Measurements from ENCODE around the gene SPATA13.

SPATA13 gene

DNA sequence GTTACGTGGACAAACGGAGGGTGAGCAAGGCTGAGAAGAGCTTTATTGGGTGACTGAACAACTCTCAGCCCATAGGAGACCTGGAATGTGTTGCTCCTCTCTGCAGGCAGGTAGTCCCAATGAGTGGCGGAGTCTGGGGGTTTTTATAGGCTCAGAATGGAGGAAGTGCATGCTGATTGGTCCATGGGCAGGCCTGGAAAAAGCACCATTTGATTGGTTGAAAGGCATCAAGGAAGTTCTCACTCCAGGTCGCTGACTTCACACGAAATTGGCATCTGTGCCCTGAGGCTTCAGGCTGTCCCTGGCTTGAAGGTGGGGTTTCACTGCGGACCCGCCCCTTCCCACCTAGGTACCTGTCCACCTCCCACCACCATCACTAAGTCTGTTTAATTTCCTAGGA lies 65.4 kb downstream of the SPATA13 start:
- DNase-seq = no peak

- no peak for DNase-seq
Measured at GRCh38 chr13:24226762-24227161, 66.2 kb downstream of the SPATA13 start.

DNA sequence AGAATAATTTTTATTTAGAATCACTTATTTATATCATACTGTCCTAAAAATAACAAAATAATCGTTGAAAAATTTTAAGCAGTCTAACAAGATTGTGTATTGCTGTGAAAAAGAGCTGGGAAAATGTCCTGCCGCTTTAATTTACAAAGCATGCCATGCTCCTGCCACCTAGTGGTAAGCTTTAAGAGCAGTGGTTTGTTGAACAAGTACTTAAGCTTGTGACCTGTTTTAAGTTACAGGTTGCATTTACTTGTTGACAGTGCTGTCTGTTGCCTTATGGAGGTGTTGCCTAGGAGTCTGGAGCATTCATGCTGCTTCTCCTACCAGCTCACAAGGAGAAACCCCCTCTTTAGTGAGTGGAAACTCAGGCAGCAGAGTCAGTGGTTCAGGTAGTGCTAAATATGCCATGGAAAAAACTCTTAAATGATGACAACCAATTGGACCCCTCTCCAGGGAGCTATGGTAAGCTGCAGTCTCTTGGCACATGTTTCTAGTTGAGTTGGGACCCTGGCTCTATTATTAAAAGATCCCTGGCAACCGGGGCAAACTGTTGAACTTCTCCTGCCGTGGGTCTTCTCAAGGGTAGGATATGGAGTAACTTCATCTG lies 68.4 kb downstream of the SPATA13 start:
- no peak for DNase-seq

DNA sequence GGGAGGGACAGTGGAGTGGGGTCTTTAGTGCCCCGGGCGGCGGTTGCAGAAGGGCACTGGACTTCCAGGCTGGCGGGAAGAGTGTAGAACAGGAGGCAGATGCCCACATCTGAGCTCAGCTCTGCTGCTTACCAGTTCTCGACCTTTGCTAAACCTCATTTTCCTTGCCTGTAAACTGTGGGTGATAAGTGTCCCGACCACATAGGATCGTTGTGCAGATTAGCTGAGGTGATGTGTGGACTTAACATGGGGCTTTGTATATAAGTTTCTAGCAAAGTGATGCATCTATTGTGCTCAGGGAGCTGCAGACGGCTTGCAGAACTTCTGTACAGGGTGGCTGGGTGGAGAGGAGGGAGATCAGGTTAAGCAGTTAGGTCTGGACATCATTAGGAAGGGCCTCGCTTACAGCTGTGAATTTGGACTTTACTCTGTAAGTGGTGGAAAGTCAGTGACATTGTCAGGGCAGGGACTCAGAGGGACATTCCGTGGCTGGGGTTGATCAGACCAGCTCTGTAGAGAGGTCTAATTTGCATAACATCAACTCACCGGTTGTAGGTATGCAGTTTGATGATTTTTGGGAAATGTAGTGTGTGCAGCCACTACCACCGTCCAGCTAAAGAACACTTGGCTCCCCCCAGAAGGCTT lies 70.0 kb downstream of the SPATA13 start:
- no peak for DNase-seq

DNA sequence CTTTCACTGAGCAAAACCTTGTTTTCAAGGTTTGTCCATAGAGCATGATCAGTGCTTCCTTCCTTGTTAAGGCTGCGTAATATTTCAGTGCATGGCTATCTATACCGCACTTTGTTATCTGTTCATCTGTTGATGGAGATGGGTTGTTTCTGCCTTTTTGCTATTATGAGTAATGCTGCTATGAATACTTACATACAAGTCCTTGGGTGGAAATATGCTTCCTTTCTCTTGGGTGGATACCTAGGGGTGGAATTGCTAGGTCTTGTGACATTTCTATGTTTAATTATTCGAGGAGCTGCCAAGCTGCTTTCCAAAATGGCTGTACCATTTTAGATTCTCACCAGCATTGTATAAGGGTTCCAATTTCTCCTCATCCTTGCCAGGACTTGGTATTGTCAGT lies 70.9 kb downstream of the SPATA13 start:
- no peak for DNase-seq

DNA sequence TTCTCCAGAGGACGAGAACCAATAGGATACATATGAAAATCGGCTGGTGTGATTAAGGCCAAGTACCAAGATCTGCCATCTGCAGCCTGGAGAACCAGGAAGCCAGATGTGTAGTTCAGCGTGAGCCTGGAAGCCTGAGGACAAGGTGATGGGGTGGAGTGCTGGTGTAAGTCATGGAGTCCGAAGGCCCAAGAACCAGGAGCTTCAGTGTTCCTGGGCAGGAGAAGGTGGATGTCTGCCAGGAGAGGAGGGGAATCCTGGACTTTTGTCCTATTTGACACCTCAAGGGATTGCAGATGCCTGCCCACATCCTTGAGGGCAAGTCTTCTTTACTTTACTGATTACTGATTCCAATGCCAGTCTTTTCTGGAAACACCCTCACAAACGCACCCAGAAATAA lies 71.5 kb downstream of the SPATA13 start:
- DNase-seq = no peak

DNA sequence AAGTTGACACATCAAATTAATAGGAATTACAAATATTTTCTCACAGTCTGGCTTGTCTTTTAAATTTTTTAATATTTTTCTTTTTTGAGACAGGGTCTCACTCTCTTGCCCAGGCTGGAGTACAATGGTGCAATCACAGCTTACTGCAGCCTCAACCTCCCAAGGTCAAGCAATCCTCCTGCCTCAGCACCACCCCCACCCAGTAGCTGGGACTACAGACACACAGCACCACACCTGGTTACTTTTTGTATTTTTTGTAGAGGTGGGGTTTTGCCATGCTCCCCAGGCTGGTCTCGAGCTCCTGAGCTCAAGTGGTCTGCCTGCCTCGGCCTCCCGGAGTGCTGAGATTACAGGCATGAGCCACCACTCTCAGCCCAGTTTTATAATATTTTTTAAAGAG lies 72.0 kb downstream of the SPATA13 start:
- no peak for DNase-seq

- DNase-seq = no peak
Measured at GRCh38 chr13:24233351-24233901, 72.9 kb downstream of the SPATA13 start.

GRCh38 chr13:24234200-24234915 lies 73.8 kb downstream of the SPATA13 start:
- no peak for DNase-seq

GRCh38 chr13:24237356-24237755 lies 76.8 kb downstream of the SPATA13 start:
- no peak for DNase-seq

- no peak for DNase-seq
Measured at GRCh38 chr13:24241336-24241735, 80.8 kb downstream of the SPATA13 start.

DNA sequence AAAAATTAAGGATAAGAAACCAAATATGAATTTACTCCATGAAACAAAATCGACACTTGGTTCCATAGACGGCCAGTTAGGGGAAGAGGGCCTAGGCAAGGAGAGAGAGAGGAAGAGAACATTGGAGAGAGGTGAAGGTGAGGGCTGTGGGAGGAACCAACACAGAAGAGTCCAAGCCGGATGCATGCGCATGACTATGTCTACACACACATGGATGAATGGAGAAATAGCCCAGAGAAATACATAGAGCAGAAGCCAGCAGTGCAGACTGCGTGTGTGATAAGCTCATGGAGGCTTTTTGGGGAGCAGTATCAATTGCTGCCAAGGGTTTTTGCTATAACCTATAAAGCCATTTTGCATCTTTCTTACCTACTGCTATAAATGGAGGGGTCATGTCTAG lies 81.6 kb downstream of the SPATA13 start:
- DNase-seq = no peak

- no peak for DNase-seq
Measured at GRCh38 chr13:24243302-24243701, 82.8 kb downstream of the SPATA13 start.

GRCh38 chr13:24244802-24245201 lies 84.3 kb downstream of the SPATA13 start:
- no peak for DNase-seq

- DNase-seq = no peak
Measured at GRCh38 chr13:24247016-24247415, 86.5 kb downstream of the SPATA13 start.

GRCh38 chr13:24249624-24250023 lies 89.1 kb downstream of the SPATA13 start:
- DNase-seq = no peak

GRCh38 chr13:24250376-24251057 lies 90.0 kb downstream of the SPATA13 start:
- DNase-seq = no peak

DNA sequence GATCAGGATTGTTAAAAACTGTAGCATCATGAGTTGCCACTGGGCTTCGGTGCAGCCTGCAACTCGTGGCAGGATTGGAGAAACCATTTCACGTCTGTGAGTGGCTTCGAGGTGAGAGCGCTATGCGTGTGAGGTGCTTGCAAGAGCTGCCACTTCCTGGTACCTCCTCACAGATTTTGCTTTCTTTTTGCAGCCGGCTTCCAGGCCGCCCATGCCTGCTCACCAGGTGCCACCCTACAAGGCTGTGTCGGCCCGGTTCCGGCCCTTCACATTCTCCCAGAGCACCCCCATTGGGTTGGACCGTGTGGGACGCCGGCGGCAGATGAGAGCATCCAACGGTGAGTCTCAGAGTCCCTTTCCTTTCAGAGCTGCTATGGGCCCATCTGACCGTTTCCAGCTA lies 91.0 kb downstream of the SPATA13 start:
- DNase-seq = no peak

- no peak for DNase-seq
Measured at GRCh38 chr13:24252136-24252535, 91.6 kb downstream of the SPATA13 start.

- no peak for DNase-seq
Measured at GRCh38 chr13:24253520-24254145, 93.1 kb downstream of the SPATA13 start.

DNA sequence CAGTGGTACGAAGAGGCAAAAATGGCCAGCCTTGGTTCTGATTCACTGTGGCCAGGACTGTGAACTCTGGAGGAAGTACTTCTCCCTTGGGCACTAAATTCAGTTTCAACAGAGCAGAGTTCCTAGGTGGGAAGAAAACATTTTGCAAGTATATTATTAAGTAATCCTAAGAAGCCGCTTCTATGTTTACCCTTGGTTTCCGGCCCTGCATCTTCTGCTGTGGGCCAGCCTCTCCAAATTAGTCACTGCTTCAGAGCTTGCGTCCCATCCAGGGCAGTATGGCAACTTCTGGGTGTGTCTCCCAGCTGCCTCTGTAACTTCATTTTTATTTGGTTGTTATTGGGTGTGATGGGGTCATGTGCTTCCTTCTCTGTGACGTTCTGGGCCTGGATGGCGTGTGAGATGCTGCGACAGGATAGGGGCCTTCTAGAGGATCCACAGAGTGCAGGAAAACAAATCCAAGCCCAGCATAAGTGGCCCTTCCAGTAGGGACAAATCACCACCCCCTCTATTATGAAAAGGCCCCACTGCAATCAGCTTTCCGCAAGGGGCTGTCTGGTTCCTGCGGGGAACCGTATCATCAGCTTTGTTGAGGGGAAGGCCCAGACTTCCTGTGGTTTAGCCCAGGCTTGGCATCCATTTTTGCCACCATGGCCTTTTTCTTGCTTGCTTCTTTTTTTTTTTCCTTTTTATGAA lies 93.8 kb downstream of the SPATA13 start:
- no peak for DNase-seq

- no peak for DNase-seq
Measured at GRCh38 chr13:24257497-24257896, 97.0 kb downstream of the SPATA13 start.
